ENCODE results near the gene HNMT.

The HNMT gene

GRCh38 chr2:137966043-137966442 lies 1.8 kb downstream of the HNMT start:
- Histone ChIP-seq H3K27me3 (ENCODE audit: insufficient read depth, poor library complexity, severe bottlenecking) (no peaks in the 10 kb centered on the region), H3K4me3 (replicated peaks; ENCODE audit: insufficient read depth, low read length) (no peak overlapping the region), H3K27ac (replicated peaks) (no peak overlapping the region)
- DNase-seq (ENCODE audit: low read depth in 1 of 2, low spot score in 1 of 2), result no peak
- TF ChIP-seq POLR2AphosphoS5 (IDR thresholded peaks at IDR 0.05; ENCODE audit: low read depth), result no peak
- TF ChIP-seq REST (IDR thresholded peaks at IDR 0.05; ENCODE audit: insufficient replicate concordance, low read depth), result no peak
- TF ChIP-seq GABPA (IDR thresholded peaks at IDR 0.05; ENCODE audit: low read depth), result no peak
- TF ChIP-seq, protein P1, sequence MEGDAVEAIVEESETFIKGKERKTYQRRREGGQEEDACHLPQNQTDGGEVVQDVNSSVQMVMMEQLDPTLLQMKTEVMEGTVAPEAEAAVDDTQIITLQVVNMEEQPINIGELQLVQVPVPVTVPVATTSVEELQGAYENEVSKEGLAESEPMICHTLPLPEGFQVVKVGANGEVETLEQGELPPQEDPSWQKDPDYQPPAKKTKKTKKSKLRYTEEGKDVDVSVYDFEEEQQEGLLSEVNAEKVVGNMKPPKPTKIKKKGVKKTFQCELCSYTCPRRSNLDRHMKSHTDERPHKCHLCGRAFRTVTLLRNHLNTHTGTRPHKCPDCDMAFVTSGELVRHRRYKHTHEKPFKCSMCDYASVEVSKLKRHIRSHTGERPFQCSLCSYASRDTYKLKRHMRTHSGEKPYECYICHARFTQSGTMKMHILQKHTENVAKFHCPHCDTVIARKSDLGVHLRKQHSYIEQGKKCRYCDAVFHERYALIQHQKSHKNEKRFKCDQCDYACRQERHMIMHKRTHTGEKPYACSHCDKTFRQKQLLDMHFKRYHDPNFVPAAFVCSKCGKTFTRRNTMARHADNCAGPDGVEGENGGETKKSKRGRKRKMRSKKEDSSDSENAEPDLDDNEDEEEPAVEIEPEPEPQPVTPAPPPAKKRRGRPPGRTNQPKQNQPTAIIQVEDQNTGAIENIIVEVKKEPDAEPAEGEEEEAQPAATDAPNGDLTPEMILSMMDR (IDR thresholded peaks at IDR 0.05; ENCODE audit: insufficient read depth, low read length), result no peak
- TF ChIP-seq SPI1 (IDR thresholded peaks at IDR 0.05; ENCODE audit: borderline replicate concordance, low read depth), result no peak

DNA sequence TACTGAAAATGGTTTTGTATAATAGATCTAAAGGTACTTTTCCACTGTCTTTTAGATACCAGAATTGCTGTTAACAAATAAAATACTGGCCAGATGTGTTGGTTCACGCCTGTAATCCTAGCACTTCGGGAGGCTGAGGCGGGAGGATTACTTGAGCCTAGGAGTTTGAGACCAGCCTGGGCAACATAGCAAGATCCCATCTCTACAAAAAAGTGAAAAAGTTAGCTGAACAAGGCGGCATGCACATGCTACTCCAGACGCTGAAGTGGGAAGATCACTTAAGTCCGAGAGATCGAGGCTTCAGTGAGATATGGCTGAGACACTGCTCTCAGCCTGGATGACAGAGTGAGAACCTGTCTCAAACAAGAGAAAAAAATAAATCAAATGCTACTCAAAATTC lies 2.8 kb downstream of the HNMT start:
- no peak for TF ChIP-seq POLR2AphosphoS5 (IDR thresholded peaks at IDR 0.05; ENCODE audit: low read depth)
- no peak for TF ChIP-seq GABPA (IDR thresholded peaks at IDR 0.05; ENCODE audit: low read depth)
- TF ChIP-seq, protein P1 (IDR thresholded peaks at IDR 0.05; ENCODE audit: insufficient read depth, low read length), result no peak
- no peak for TF ChIP-seq REST (IDR thresholded peaks at IDR 0.05; ENCODE audit: insufficient replicate concordance, low read depth)
- no peak for TF ChIP-seq SPI1 (IDR thresholded peaks at IDR 0.05; ENCODE audit: borderline replicate concordance, low read depth)
- H3K27me3 ChIP-seq (ENCODE audit: insufficient read depth, poor library complexity, severe bottlenecking), result no peaks in the 10 kb centered on the region
- no peak overlapping the region for H3K4me3 ChIP-seq (replicated peaks; ENCODE audit: insufficient read depth, low read length)
- DNase-seq (ENCODE audit: low read depth in 1 of 2, low spot score in 1 of 2), result no peak
- H3K27ac ChIP-seq (replicated peaks), result no peak overlapping the region

- peak in 1 of 2 experiments; percentile 3 for DNase-seq (ENCODE audit: low read depth in 1 of 2, low spot score in 1 of 2)
- Histone ChIP-seq H3K27ac (replicated peaks) (no peak overlapping the region), H3K27me3 (ENCODE audit: insufficient read depth, poor library complexity, severe bottlenecking) (no peaks in the 10 kb centered on the region), H3K4me3 (replicated peaks; ENCODE audit: insufficient read depth, low read length) (no peak overlapping the region)
- TF ChIP-seq SPI1 (IDR thresholded peaks at IDR 0.05; ENCODE audit: borderline replicate concordance, low read depth) (peak; percentile 47; the same call in 1 of the 2 replicates), GABPA (IDR thresholded peaks at IDR 0.05; ENCODE audit: low read depth) (no peak)
Observed at GRCh38 chr2:137968477-137969417, 4.5 kb downstream of the HNMT start.

DNA sequence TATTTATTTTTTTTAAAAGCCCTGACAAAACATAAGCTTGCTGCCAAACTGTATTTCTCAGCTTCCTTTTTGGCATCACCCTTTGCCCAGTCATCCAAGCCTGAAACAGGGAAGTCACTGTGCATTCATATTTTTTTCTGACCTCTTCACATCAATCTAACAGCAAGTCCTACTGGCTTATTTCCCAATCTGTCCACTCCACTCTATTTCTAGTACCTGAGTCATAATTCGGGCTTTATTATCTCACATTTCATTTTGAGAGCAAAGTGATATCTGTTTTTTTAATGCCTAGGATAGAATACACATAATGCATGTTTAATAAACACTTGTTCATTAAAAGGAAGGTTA lies 5.1 kb downstream of the HNMT start:
- DNase-seq (ENCODE audit: low read depth in 1 of 2, low spot score in 1 of 2), result peak; percentile 7 to 64
- H3K27me3 ChIP-seq (ENCODE audit: insufficient read depth, poor library complexity, severe bottlenecking), result no peaks in the 10 kb centered on the region
- no peak overlapping the region for H3K27ac ChIP-seq (replicated peaks)
- H3K4me3 ChIP-seq (replicated peaks; ENCODE audit: insufficient read depth, low read length), result no peak overlapping the region
- no peak for TF ChIP-seq POLR2AphosphoS5 (IDR thresholded peaks at IDR 0.05; ENCODE audit: low read depth)
- no peak for TF ChIP-seq GABPA (IDR thresholded peaks at IDR 0.05; ENCODE audit: low read depth)
- no peak for TF ChIP-seq REST (IDR thresholded peaks at IDR 0.05; ENCODE audit: insufficient replicate concordance, low read depth)
- TF ChIP-seq, protein P1 (IDR thresholded peaks at IDR 0.05; ENCODE audit: insufficient read depth, low read length), result no peak
- TF ChIP-seq SPI1 (IDR thresholded peaks at IDR 0.05; ENCODE audit: borderline replicate concordance, low read depth), result peak; percentile 43; the same call in 1 of the 2 replicates

Measured in HL-60 (cell line).